MCF 10A (cell line): ENCODE data around the gene LATS1. TPM values are rescaled to one million over a fixed set of nuclear protein-coding genes. Genes with fewer than 3 reads are reported as not detected.

Experiments
- BruUV-seq: library from RNA; stranded (reverse); fragments of 400-500 nt; replicated peaks from 2 replicates; lab custom pipeline; 2021; lab: Mats Ljungman, UMichigan
- CTCF ChIA-PET: fragments of 300-600 bp; sonication (Branson Sonifier 250); formaldehyde crosslinking; extraction: SDS; loops from one replicate; lab custom pipeline; 2021; ENCODE audit warnings: antibody characterized with exemption, inconsistent platforms; lab: Yijun Ruan, JAX
- POLR2A ChIA-PET: fragments of 300-600, 350-650 bp; sonication (Branson Sonifier 250); formaldehyde crosslinking; extraction: SDS; loops from one replicate; lab custom pipeline; 2020; ENCODE audit warnings: antibody characterized with exemption, inconsistent platforms; lab: Yijun Ruan, JAX
- DNase-seq: peaks from one replicate; pipeline ENCODE4 v3.0.0-alpha.2; 2018; ENCODE audit not compliant: unreplicated experiment
- H3K27ac Mint-ChIP-seq: one replicate; pipeline ENCODE4 v1.8.0; 2022; ENCODE audit warnings: mild to moderate bottlenecking, low read depth, mixed read lengths; ENCODE audit not compliant: unreplicated experiment
- H3K27me3 Mint-ChIP-seq: one replicate; pipeline ENCODE4 v1.8.0; 2022; ENCODE audit warnings: mixed read lengths; ENCODE audit not compliant: insufficient read depth, unreplicated experiment
- H3K36me3 Mint-ChIP-seq: one replicate; pipeline ENCODE4 v1.8.0; 2022; ENCODE audit warnings: mild to moderate bottlenecking, moderate library complexity, mixed read lengths; ENCODE audit not compliant: insufficient read depth, unreplicated experiment
- H3K4me1 Mint-ChIP-seq: one replicate; pipeline ENCODE4 v1.8.0; 2022; ENCODE audit warnings: mixed read lengths; ENCODE audit not compliant: insufficient read depth, unreplicated experiment
- H3K4me3 Mint-ChIP-seq: one replicate; pipeline ENCODE4 v1.8.0; 2022; ENCODE audit warnings: mild to moderate bottlenecking, moderate library complexity, mixed read lengths; ENCODE audit not compliant: unreplicated experiment
- H3K9me3 Mint-ChIP-seq: one replicate; pipeline ENCODE4 v1.8.0; 2022; ENCODE audit warnings: mixed read lengths; ENCODE audit not compliant: unreplicated experiment
- intact Hi-C: fragments of 100-400 bp; cut with micrococcal nuclease; formaldehyde crosslinking; loops from 2 replicates; pipeline ENCODE4 v1.14.1; 2022
- total RNA-seq: library from RNA; stranded (reverse); gene quantifications from 2 replicates; pipeline ENCODE4 v1.2.3, GENCODE V29; 2022
- TF ChIP-seq, protein P1 (sequence below): fragments of 200-600 bp; IDR thresholded peaks from one replicate; pipeline ENCODE4 v1.8.0; 2022; ENCODE audit warnings: antibody characterized with exemption, mild to moderate bottlenecking; ENCODE audit not compliant: unreplicated experiment

LATS1 gene
- total RNA-seq, 1 experiment from 2014 or later = 34.3 TPM

GRCh38 chr6:149642829-149643580, 74.9 kb downstream of the LATS1 start:
- Mint-ChIP-seq H3K9me3 (no peaks in the 10 kb centered on the region), H3K4me3 (no peak overlapping the region), H3K27me3 (no peaks in the 10 kb centered on the region), H3K27ac (no peak overlapping the region), H3K4me1 (peaks cover 16% of the 10 kb centered on the region), H3K36me3 (peaks cover 9% of the 10 kb centered on the region)
- ChIA-PET POLR2A (interaction anchor here (0.9 to 3.3 kb wide), 4 partner anchors 8 to 78 kb away, joined by 3 to 19 read pairs (median 8); partner anchors contain the start of genes GINM1 and LATS1), CTCF (interaction anchor here (0.6 to 1.1 kb wide), 3 partner anchors 18 to 97 kb away, joined by 3 to 4 read pairs (median 4); partner anchors contain the start of gene PPIL4)
- BruUV-seq = no TSS peak
- intact Hi-C loops = no loop called here
- TF ChIP-seq, protein P1, sequence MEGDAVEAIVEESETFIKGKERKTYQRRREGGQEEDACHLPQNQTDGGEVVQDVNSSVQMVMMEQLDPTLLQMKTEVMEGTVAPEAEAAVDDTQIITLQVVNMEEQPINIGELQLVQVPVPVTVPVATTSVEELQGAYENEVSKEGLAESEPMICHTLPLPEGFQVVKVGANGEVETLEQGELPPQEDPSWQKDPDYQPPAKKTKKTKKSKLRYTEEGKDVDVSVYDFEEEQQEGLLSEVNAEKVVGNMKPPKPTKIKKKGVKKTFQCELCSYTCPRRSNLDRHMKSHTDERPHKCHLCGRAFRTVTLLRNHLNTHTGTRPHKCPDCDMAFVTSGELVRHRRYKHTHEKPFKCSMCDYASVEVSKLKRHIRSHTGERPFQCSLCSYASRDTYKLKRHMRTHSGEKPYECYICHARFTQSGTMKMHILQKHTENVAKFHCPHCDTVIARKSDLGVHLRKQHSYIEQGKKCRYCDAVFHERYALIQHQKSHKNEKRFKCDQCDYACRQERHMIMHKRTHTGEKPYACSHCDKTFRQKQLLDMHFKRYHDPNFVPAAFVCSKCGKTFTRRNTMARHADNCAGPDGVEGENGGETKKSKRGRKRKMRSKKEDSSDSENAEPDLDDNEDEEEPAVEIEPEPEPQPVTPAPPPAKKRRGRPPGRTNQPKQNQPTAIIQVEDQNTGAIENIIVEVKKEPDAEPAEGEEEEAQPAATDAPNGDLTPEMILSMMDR = no peak
- DNase-seq = no peak

- ChIA-PET CTCF (interaction anchor here (0.6 kb wide), 1 partner anchor 69 kb away, joined by 3 read pairs; no protein-coding TSS in a partner anchor), POLR2A (no interaction called here)
- H3K9me3 Mint-ChIP-seq = no peaks in the 10 kb centered on the region
- TF ChIP-seq, protein P1 = no peak
- no peaks in the 10 kb centered on the region for H3K27me3 Mint-ChIP-seq
- peak; percentile 61 for DNase-seq
- intact Hi-C loops = no loop called here
- H3K27ac Mint-ChIP-seq = no peak overlapping the region
- no TSS peak for BruUV-seq
- no peaks in the 10 kb centered on the region for H3K4me1 Mint-ChIP-seq
- H3K36me3 Mint-ChIP-seq = peaks cover 35% of the 10 kb centered on the region
- no peak overlapping the region for H3K4me3 Mint-ChIP-seq
Measured at GRCh38 chr6:149636124-149636523, 81.8 kb downstream of the LATS1 start.

- Mint-ChIP-seq H3K27me3 (no peaks in the 10 kb centered on the region), H3K4me3 (no peak overlapping the region), H3K36me3 (peaks cover 42% of the 10 kb centered on the region), H3K9me3 (no peaks in the 10 kb centered on the region), H3K27ac (no peak overlapping the region), H3K4me1 (no peaks in the 10 kb centered on the region)
- ChIA-PET POLR2A (interaction anchor here (1.1 kb wide), 1 partner anchor 9 kb away, joined by 3 read pairs; no protein-coding TSS in a partner anchor), CTCF (interaction anchor here (0.6 kb wide), 1 partner anchor 220 kb away, joined by 3 read pairs; no protein-coding TSS in a partner anchor)
- intact Hi-C loops = no loop called here
- DNase-seq = no peak
- BruUV-seq = no TSS peak
- TF ChIP-seq, protein P1 = no peak
Measured at GRCh38 chr6:149634315-149634714, 83.6 kb downstream of the LATS1 start.

- intact Hi-C loops = no loop called here
- TF ChIP-seq, protein P1 = no peak
- H3K4me1 Mint-ChIP-seq = no peaks in the 10 kb centered on the region
- ChIA-PET CTCF (no interaction called here), POLR2A (interaction anchor here (1.1 kb wide), 1 partner anchor 19 kb away, joined by 3 read pairs; the partner anchor contains the start of gene KATNA1)
- peaks cover 46% of the 10 kb centered on the region for H3K36me3 Mint-ChIP-seq
- DNase-seq = no peak
- no peaks in the 10 kb centered on the region for H3K27me3 Mint-ChIP-seq
- no TSS peak for BruUV-seq
- H3K9me3 Mint-ChIP-seq = no peaks in the 10 kb centered on the region
- H3K4me3 Mint-ChIP-seq = no peak overlapping the region
- H3K27ac Mint-ChIP-seq = no peak overlapping the region
Measured at GRCh38 chr6:149628875-149629510, 88.9 kb downstream of the LATS1 start.
